Dedifferentiated amniotic fluid mesenchymal stem cell (primary cell): ENCODE data around the gene MED26.
A peak's percentile ranks its signal among the peaks of the same experiment; 100 is the strongest.

ENCODE experiments used
- DNase-seq: peaks from one replicate; pipeline ENCODE4 v3.0.0-alpha.2; 2016; ENCODE audit errors: extremely low spot score

MED26 gene

DNA sequence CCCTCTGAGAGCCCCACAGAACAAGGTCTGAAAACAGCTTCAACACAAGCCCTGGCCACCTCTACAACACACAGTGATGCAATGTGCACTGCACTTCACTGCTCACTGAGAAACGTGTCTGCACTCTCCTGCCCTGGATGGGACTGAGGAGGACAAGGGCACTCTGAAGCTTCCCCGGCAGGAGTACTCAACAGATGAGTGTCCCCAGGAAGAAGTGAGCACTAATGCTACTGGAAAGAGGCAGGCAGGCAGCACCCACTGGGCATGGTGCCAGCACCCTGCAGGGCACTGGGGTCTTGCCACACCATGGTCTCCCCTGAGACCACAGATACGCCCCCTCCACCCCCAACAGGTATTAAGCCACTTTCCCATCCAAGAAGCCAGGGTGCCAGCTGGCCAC is 38.1 kb downstream of the MED26 start:
- no peak for DNase-seq

GRCh38 chr19:16588824-16589577 is 39.0 kb downstream of the MED26 start:
- no peak for DNase-seq

GRCh38 chr19:16587833-16588823 is 39.9 kb downstream of the MED26 start:
- no peak for DNase-seq

DNA sequence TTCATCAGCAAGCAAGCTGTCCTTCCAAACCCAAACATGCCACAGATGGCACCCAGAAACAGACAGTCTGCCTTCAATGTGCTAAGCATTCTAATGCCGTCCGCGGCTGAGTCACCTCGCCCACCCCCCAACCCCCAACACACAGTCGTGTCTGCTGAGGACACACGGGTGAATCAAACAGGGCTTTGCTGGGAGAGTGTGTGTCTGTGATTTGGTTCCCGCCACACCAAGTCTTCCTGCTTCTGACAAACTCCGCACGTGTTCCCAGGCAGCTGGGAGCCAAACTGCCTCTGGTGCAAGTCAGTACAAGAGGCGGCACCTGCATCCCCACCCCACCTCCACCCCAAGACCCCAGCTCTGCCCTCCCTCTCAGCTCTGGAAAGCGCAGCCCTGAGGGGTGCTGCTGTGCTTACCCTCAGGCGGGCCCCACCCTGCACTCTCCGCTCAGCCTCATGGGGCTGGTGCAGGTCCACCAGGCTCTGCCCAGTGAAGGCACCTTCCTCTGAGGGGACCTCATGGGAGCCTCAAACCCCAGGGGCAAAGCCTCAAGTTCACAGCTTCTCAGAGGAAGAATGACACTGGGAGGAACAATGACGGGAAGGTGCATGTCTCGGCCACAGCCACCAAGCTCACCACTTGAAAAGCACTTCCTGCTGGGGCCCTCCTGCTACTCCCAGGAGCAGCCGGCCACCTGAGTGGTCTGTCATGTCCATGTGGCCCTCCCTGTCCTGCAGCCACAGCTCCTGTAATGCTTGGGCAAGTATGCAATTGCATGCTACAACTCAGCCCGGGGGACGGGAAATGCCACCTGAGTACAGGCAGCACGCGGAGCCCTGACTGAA is 40.8 kb downstream of the MED26 start:
- no peak for DNase-seq

GRCh38 chr19:16586477-16586871 is 41.5 kb downstream of the MED26 start:
- DNase-seq, result no peak

DNA sequence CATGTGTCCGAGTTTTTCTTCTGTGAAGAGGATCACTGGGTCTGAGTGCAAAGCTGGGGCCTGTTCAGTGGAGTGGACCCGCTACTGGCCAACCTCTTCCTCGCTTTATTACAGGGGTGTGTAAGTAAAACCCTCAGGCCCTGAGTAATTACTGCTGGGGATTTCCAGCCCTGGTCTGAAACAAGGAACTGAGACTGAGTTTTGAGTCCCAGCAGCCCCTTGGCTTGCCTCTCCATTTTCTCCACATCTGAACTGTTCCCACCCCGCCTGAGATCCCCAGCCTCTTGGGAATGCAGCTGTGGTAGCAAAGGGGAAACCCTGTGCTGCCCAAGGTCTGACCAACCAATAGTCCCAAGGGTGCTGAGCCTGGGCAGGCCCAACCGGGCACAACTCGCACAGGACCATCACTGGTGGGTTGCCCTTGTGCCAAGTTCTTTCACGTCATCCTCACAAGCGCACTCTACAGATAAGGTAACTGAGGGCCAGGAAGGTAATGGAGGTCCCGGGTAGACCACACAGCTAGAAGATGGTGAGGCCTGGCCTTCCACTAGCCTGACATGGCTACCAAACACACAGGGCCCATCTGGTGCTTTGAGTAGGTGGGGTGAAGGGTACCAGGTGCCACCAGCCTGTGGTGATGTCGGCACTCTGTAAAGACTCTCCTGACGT is 42.1 kb downstream of the MED26 start:
- DNase-seq, result no peak

DNA sequence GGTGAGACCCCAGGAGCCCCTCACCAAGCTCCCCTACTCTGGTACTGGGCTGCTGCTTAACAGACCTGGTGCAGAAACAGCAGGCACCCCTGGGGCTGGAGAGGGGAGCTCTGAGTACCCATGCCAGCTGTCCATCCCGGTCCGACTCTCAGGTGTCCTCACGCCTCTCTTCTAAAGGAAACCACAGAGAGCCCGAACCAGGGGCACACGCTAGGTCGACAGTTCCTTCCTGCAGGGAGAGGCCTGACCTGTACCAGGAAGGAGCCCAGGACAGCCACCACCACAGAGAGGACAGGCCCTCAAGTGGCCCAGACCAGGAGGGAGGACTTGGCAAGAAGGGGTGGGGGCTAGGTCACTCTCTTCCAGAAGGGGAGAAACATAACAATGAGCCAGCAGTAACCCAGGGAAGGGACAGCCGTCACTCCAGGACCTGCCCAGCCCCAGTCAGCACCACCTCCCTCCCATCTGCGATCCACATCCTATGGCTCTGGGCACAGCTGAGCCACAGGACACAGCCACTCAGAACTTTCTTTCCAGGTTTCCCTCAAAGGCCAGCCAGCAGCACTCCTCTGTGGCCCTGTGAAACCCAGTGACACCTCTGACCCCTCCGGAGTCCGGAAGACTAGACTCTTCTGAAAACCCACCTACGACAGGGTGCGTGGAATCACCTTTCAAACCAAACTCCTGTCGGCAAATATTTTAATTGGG is 42.8 kb downstream of the MED26 start:
- DNase-seq, result no peak

DNA sequence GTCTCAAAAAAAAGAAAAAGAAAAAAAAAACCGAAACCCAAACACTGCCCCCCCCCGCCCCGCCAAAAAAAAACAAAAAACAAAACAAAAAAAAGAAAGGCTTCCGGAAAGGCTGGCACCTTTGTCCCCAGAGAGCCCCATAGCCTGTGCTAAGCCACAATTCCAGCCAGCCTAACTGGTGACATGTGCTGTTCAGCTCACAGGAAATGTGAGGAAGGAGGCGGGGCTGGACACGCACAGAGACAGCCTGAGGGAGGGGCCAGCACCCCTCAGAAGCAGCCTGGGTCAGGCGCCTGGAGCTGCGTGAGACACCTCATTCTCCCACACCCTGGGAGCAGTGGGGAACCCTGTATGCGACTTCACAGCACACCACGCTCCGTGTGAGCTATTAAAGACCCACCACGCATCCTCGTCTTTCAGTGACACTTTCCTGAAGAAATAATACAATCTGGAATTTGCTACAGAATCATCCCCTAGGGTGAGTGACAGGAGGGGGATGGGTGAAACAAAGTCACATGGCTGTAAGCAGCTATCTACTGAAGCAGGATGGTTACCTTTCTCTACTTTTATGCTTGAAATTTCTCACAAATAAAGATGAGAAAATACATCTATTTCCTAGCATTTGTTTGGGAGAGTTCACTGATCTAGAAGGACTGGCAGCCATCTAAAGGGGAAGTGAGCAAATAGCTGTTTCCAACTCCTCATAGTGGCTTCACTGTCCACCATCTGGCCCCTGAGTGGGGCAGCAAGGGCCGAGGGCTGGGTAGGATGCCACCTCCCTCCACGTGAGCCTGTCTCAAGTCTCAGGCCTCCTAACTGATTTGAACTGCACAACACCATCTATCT is 43.5 kb downstream of the MED26 start:
- peak; percentile 43 for DNase-seq

DNA sequence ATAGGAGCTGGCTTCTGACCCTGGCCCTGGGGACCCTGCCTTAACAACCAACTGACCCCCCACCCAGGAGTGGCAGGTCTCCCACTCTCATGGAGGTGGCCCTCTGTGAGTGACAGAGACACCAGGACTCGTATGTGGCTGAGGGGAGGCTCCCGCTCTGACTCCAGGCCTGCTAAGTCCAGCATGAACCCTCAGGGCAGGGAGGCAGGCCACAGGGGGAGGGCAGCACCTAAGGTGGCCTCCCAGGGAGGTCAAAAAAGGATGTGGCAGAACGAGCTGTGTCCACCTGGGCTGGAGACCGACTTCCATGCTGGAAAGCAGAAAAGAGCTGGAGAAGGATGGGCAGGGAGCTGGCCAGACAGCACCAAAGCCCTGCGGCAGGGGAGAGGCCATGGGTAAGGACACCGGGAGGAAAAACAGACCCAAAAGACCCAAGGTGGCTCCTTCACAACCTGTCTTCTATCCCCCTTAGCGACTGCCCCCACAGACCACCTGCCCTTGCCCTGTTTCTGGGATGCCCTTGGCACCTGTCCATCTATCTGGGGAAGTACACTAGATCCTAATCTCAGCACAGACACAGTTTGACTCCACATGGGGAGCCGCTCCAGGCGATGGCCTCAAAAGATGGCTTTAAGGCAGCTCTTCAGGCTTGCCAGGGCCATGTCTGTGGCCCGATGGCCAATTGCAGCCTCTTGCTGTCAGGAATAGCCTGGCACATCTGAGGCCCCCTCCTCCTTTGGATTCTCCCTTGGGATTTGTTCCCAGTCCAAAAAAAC is 45.3 kb downstream of the MED26 start:
- DNase-seq, result no peak

- no peak for DNase-seq
Measured at GRCh38 chr19:16581971-16582343, 46.0 kb downstream of the MED26 start.

DNA sequence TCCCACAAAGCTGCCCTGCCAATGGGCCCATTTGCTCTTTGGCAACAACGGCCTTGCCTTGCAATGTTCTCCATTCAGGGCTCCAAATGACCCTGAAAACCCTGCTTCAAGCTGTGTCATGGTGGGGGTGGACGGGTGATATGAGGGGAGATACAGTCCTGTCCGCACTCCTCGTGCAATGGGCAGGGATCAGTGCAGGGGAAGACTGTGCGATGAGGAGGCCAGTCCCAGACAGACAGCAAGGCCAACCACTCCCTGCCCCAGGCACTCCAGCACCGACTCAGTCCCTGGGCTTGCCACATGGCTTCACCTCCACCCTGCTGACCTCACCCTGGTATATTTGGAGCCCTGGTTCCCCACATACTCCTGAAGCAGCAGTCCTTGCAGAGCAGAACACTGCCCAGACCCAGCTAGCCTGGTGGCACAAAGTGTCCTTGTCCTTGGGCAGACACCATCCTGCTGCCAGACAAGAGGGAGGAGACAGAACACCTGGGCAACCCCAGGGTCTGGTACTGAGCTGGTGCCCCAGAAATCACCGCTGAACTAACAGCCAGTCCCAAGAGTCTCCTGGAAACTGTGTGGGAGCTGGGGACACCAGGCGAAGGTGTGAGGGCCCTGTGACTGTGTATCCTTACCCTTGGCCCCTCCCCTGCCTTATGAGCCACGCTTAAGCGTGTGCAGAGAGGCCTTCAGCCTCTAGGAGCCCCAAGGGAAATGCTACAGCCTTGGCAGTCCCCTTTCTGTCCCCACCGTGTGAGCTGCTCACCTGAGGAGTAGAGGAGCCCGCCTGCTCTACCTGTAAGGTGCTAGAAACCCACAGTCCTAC is 46.6 kb downstream of the MED26 start:
- DNase-seq, result no peak

DNA sequence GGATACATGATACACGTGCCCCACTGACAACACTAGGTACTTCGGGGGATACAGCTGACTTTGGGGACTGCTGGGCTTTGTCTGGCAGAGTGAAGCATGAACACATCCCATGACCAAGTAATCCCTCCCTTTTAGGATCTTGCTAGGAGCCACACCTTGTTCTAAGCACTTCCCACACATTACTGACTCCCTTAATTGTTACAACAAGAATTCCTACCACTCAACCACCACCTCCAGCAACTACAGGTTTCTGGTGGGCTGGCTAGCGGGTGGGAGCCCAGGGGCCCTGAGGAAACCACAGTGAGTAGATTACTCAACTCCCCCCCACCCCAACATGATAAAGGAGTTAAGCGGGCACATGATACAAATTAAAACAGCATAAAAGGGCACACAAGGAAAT is 48.6 kb downstream of the MED26 start:
- no peak for DNase-seq

DNA sequence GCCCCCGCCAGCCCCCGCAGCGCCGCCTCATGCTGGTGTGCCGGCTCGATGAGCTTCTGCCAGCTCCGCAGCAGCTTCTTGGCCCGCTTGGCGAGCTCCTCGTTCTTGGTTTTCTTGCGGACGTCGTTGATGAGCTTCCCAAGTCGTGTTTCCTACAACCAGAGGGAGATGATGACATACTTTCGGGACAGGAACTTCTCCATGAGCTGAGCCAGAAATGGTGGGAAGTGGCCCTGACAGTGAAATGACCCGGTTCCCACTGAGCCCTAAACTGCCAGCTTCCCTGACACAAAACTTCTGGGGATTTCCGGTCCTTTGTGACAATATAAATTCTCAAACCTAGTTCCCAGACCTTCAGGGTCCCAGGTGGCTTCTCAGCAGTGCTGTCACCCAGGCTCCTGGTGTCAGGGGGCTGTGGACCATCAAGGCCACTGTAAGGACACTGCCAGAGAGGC is 50.4 kb downstream of the MED26 start:
- DNase-seq, result no peak

DNA sequence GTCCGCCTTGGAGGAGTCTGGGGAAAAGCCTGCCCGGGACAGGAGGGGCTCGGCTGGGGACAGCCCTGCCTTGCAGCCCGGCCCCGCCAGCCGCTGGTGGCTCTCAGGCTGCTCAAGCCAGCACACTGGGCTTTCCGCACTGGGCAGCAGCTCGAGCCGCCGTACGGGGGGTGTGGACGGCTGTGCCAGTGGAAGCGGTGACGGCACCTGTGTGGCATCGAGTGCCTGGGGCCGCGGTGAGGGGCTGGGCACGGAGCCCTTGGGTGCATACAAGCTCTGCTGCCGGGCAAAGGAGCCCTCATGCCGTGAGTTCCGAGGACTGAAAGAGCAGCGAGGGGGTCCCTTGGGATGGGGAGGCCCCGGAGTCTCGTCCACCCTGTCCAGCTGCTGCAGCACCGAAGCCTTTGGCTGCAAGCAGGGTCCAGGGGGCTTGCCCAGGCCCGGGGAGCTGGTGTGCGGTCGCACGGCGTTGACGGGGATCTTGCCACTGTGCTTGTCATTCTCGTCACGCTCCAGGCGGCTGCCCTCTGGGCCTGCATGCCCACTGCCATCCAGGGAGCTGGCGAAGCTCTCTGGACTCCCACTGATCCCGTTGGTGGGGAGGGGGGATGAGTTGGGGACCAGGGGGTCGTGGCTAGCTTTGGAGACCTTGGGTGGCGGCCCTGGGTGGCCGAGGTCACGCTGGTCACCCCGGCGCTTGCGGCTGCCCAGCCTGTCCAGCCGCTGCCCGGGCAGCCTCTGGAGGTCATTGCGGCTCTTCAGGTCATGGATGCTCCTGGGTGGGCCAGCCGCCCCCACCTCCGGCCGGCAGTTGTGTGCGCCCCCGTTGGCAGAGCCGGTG is 51.1 kb downstream of the MED26 start:
- no peak for DNase-seq

GRCh38 chr19:16575861-16576689 is 51.9 kb downstream of the MED26 start:
- DNase-seq, result no peak

- no peak for DNase-seq
Measured at GRCh38 chr19:16575282-16575681, 52.7 kb downstream of the MED26 start.
